ENCODE results near the gene CT47A7.
"Not testable (repeated sequence)": the region's sequence is repeated elsewhere in the genome, so short reads cannot be mapped to it uniquely, and the experiment has no call there.

Gene CT47A7

GRCh38 chrX:120956500-120956899, at the start of gene CT47A7:
CT47A7 (minus strand) TSS chrX:120956600; CDS start chrX:120956345, 255 bp downstream.
- not testable (repeated sequence) for FAIRE-seq

GRCh38 chrX:121000589-121000988, 44.2 kb upstream of the CT47A7 start:
- no peak for FAIRE-seq

GRCh38 chrX:120999413-120999812, 43.0 kb upstream of the CT47A7 start:
- FAIRE-seq = no peak

- not testable (repeated sequence) for FAIRE-seq
These were observed 29.3 kb upstream of the CT47A7 start, which contains the start of gene CT47A1 for GRCh38 chrX:120985660-120986059. CT47A1 (minus strand) TSS chrX:120985760; CDS start chrX:120985529, 231 bp downstream.

Measured in colon (tissue), 2 donors.